CD1c-positive myeloid dendritic cell (primary cell): ENCODE results near the gene SAFB2.
A peak's percentile ranks its signal among the peaks of the same experiment; 100 is the strongest.
"Not testable (repeated sequence)": the region's sequence is repeated elsewhere in the genome, so short reads cannot be mapped to it uniquely, and the experiment has no call there.

Experiments used
- DNase-seq: peaks from one replicate; pipeline ENCODE4 v3.0.0-alpha.2; 2016; ENCODE audit errors: extremely low spot score

Gene SAFB2

GRCh38 chr19:5632657-5633056, 10.1 kb upstream of the SAFB2 start:
- no peak for DNase-seq

- DNase-seq, result no peak
Observed at GRCh38 chr19:5632241-5632612, 9.7 kb upstream of the SAFB2 start.

DNA sequence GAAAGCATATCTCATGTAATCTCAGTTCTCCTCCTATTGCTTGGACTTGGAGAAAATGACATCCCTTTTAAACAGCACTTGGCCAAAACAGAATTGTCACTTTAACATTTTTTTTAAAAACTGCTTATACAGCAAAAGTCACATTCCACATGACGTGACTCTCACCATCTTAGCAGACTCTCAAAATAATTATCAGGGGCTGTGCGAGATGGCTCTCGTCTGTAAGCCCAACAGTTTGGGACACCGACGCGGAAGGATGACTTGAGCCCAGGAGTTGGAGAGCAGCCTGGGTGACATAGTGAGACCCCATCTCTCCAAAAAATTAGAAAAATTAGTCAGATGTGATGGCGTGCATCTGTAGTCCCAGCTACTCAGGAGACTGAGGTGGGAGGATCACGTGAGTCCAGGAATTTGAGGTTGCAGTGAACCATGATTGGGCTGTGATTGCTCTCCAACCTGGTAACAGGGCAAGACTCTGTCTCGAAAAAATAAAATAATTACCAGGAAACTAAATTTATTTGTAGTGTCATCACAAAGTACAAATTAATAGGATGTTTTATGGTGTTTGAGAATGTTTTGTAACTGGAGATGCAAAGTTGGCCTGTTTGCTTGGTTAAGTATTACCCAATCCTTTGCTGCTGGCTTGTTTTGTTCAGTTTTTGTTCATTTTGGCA, 9.1 kb upstream of the SAFB2 start:
- DNase-seq, result no peak

GRCh38 chr19:5628919-5629481, 6.4 kb upstream of the SAFB2 start:
- peak; percentile 74 for DNase-seq

DNA sequence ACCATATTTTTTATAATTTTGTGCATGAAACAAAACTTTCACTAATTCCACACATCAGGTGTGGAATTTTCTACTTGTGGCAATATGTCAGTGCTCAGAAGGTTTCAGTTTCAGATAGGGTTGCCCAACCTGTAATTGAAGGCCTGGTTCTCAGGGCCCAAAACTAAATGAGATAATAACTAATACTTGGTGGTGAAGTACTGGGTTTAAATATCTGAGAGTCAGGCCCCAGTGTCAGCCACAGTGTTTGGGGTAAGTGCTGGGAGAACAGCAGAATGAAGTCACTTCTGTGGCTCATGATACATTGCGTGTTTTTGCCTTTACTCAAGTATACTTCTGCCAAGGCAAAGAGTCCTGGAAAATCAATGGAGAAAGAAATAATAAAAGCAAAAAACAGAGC, 5.9 kb upstream of the SAFB2 start:
- DNase-seq, result peak; percentile 17

DNA sequence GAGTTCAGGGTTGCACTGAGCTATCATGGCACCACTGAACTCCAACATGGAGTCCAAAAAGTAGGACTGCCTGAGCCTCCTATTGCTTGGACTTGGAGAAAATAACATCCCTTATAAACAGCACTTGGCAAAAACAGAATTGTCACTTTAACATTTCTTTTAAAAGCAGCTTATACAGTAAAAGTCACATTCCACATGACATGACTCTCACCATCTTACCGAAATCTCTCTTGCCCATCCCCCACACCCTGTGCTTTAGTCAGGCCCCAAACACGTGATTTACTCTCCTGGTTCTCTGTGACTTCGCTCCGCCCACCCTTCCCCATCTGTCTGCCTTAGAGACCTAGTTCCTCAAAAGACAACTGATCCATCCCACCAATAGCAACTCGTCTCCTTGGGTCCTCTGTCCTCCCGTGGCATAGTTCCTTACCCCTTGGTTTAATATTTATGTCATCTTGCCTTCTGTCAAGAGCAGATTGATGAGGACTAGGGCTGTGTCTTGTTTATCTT, 4.9 kb upstream of the SAFB2 start:
- DNase-seq, result peak; percentile 93

DNA sequence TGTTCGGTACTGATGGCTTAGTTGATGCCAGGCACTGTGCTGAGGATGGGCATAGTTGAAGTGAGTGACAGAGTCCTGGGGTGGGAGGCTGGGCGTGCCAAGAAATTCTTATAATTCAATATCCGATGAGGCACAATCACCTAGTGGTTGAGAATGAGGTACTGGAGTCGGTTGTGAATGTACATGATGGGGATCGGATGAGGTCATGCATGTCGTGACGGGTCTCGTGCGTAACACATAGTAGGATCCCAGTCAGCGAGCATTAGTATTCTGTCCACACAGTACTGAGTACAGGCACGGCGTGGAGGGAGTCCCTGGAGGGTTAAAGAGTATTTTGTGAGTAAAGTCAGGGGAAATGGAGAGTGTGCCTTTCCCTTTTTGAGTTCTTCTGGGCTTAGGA, 3.1 kb upstream of the SAFB2 start:
- no peak for DNase-seq

DNA sequence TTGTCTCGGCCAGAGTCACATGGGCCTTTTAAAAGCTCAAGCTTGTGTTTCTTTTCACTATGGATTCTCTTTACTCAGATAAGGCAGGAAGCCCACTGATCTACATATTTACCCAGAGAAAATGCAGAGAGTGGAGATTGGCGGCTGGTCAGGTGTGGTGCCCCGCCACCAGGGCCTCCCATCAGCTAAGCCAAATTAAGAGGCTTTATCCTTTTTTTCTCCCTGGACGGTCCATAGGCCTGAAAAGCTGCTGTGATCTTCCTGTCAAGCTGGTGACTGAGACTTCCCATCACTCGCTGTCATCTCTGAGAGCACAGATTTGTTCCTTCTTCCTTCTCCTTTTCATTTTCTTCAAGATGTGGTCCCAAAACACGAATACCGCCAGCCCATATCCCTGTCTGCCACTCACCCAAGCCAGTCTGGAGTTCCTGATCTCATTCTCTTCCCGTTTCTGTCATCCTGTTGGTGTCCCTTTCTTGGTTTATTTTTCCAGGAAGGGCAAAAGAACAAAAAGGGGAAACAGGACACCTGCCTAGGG, 2.2 kb upstream of the SAFB2 start:
- DNase-seq, result peak; percentile 44

DNA sequence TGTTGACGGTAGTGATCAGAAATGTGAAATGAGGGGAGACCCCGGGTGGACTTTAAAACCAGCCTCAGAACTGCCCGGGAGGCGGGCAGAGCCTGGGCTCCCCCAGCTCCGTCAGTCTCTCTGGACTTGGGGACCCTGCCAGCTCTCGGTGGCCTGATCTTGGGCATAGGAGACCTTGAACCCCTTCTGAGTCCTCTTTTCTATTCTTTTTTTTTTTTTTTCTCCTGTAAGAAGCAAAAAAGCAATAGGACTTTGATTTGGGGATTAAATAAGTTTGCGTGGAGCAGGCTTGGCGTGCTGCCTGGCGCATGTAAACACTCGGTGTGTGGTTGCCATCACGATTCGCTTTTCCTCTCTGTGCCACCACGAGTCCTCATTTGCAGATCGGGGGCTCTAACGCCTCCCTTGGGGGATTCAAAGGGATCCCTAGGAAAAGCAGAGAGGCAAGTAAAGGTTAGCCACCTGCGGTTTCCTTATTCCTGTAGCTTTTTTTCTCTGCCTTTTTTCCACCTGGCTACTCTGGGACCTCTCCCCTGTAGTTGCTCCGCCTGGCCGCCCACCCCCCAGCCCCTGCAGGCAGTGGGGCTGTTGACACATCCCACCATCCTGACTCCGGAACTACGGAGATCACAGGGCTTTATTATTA, 1.6 kb upstream of the SAFB2 start:
- DNase-seq, result peak; percentile 8

GRCh38 chr19:5623397-5624017, 931 bp upstream of the SAFB2 start:
- peak; percentile 7 for DNase-seq

DNA sequence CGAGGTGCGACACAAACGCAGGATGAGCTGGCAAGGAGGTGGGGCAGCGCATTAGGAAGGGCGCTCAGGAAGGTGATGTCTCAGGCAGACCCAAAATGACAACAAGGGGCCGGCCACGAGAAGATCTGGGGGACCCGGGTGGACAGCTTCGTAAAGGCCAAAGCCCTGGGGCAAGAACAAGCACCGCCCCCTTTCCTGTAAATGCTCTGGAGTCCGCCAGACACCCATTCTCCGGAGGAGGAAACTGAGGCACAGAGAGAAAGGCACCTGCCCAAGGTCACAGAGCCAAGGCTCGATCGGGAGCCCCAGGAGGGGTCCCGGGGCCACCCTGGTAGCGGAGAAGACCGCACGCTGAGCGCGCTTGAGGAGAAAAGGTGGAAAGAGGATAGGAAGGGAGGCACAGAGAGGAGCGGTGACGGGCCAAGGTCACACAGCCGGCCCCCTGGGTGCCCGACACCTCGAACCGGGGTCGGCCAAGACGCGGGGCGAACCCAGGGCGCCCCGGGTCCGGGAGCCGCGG, 571 bp downstream of the SAFB2 start:
- DNase-seq, result no peak

GRCh38 chr19:5621311-5621944, 1.1 kb downstream of the SAFB2 start:
- DNase-seq, result no peak

- DNase-seq, result no peak
Observed at GRCh38 chr19:5619946-5620345, 2.6 kb downstream of the SAFB2 start.

DNA sequence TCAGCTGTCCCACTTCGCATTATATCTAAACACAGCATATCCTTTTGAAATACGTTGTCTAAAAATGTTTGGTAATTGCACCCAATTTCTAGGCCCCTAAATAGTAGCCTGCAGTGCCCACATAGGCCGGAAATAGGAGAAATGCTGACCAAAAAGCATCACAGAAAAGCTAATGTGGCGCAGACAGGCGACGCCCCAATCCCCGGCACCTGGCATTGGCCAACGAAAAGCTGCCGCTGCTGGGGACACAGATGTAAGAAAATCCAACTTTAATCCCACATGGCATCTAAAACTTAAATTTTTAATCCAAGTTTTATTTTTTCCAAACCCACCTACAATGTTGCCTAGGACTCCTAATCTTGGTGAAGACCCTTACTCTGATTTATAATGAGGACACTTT, 4.0 kb downstream of the SAFB2 start:
- no peak for DNase-seq

- DNase-seq, result no peak
Observed at GRCh38 chr19:5617080-5617479, 5.5 kb downstream of the SAFB2 start.

DNA sequence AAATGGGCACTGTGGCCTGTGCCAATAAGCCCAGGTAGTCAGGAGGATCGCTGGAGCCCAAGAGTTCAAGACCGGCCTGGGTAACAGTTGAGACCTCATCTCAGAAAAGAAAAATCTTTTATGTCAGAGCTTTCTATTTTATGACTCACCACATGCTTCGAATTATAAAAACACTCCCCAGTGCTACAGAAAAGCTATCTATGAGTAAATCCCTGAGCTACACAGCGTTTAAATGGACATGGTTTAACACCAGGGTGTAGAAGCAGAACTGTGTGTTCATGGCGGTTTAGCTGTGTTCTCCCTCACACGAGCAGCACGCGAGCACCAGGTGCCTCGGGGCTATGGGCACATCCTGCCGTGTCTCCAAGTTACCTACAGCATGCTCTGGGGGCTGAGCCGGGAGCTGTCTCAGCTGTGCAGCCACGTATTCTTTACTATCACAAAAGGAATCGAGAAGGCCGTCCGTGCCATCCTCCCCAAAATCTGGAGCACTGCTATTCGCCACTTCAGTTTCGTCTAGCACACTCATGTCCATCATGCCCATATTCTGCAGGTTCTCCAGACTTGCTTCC, 6.7 kb downstream of the SAFB2 start:
- no peak for DNase-seq

DNA sequence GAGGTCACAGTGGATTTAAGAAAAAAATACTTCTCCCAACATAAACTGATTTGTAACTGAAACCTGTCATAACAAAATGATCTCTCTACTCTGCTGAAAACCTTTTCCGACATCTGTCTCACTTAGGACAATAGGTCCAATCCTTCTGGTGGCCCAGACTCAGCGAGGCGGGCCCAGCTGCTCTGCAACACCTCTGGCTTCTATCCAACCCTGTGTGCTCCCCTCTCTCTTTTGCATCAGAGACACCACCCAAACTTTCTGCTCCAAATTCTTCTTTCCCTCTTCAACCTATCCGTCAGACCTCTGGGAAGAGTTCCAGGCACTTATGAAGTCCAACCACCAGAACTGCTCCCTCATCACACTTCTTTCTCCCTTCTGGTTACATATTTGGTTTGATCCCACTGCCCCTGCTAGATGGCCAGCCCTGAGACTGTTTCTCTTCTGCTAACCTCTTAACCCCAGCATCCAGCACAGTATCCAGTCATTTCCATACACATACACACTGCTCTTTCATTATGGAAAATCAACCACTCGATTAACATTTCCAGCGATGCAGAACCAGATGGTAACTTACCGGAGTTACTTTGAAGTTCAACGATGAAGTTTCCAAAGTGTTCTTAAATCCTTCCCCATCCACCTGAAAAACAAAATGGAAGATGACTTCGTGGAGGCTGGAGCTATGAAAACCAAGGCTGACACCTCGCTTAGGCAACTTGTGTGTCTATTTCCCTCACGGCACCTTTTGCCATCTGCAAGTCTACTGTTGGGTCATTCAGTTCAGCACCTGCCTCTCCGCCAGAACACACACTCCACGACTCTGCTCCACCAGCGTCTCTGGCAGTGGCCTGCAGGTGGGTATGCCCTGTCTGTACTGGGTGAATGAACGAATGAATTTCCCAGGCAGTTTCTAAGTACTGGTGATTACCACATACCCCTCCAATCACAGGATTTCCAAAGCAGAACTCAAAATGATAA, 9.4 kb downstream of the SAFB2 start:
- DNase-seq, result no peak

DNA sequence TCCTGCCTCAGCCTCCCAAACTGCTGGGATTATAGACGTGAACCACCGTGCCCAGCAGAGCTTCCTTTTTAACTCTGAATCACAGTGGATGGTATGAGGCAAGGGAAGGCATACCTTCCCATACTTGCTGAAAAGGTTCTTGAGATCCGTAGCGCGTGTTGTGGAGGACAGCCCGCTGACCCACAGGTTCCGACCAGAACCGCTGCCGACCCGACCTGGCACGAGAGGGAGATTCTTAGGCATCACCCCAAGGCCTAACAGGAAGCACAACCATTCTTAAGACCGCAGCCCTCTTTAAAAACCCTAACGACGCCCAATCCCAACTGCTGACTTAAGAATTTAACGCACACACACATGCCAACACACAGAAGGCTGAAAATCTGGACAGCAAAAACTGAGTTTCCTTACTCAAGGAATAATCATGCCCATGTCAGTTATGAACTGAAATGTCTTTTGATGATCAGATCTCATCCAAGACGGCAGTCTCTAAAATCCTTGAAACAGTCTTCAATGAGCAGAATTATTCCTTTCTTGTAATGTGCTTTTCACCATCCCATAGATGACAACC, 12.6 kb downstream of the SAFB2 start:
- DNase-seq, result no peak

DNA sequence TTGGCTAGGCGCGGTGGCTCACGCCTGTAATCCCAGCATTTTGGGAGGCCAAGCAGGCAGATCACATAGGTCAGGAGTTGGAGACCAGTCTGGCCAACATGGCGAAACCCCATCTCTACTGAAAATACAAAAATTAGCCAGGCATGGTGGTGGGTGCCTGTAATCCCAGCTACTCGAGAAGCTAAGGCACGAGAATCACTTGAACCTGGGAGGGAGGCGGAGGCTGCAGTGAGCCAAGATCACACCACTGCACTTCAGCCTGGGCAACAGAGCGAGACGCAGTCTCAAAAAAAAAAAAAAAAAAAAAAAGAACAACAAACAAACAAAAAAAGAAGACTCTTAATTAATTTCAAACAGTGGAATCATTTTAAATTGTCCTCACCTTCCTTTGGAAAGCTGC, 13.8 kb downstream of the SAFB2 start:
- not testable (repeated sequence) for DNase-seq

DNA sequence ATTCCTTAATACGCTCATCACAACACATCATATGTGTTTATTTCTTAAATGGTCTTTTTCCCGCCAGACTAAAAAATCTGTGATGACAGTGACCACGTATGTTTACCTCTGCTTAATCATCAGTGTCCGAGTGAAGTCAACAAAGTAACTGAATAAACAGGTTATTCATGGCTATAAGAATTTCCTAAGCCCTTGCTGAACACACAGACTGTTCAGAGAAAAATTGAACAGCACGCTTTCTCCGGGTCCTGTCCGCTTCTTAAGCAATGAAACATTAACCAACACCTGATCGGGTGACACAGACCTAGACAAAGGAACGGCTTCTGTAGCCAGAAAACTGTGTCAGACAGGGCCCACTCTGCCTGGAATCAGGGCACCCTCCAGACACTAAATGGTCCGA, 14.3 kb downstream of the SAFB2 start:
- DNase-seq, result no peak
